ENCODE data around the gene PPM1D.

- TF ChIP-seq ZNF274 (IDR thresholded peaks at IDR 0.05; ENCODE audit: low read depth, low read length) (no peak), YY1 (IDR thresholded peaks at IDR 0.05; ENCODE audit: insufficient read depth, insufficient read length) (no peak)
These were observed 41.8 kb downstream of the PPM1D start for GRCh38 chr17:60641810-60642220.

Data from NT2/D1 (cell line).